Stomach (tissue), 9 donors: Measurements from ENCODE around the gene SDR42E1. TPM values are rescaled to one million over a fixed set of nuclear protein-coding genes. Genes with fewer than 3 reads are reported as not detected.

Experiments
- DNase-seq, 2 donors: peaks; one replicate each; pipeline versions ENCODE4 v3.0.0 to v3.0.0-alpha.2; 2013 to 2019
- H3K27ac ChIP-seq, 5 donors: fragments of 200-600 bp in 4 of 5; sonication (generic) in 4 of 5; one replicate each; pipeline ENCODE4 v1.5.1; 2013 to 2019; ENCODE audit warnings: mild to moderate bottlenecking in 1 of 5, moderate library complexity in 1 of 5
- H3K27me3 ChIP-seq, 3 donors: fragments of 200-600 bp; sonication (generic); one replicate each; pipeline ENCODE4 v1.5.1; 2017 to 2019; ENCODE audit warnings: mixed run types in 1 of 3
- H3K36me3 ChIP-seq, 4 donors: fragments of 200-600 bp; sonication (generic); 1 replicate in 3 of 4; 2 replicates in 1 of 4; pipeline ENCODE4 v1.5.1; 2016 to 2019
- H3K4me1 ChIP-seq, 4 donors: fragments of 200-600 bp; sonication (generic); one replicate each; pipeline ENCODE4 v1.5.1; 2016 to 2019
- H3K4me3 ChIP-seq, 4 donors: fragments of 200-600 bp; sonication (generic) in 3 of 4; one replicate each; pipeline ENCODE4 v1.5.1; 2016 to 2019; ENCODE audit warnings: mild to moderate bottlenecking in 1 of 4
- H3K9me3 ChIP-seq, 4 donors: fragments of 200-600 bp; sonication (generic); one replicate each; pipeline ENCODE4 v1.5.1; 2016 to 2019
- EP300 ChIP-seq: sonication (generic); formaldehyde crosslinking; IDR thresholded peaks from one replicate; pipeline ENCODE4 v1.6.1; 2017; ENCODE audit warnings: antibody characterized with exemption
- POLR2A ChIP-seq, 4 donors: fragments of 450-650 bp; IDR thresholded peaks; one replicate each; pipeline ENCODE4 v1.6.1; 2016; ENCODE audit warnings: antibody characterized with exemption in 4 of 4, control low read depth in 2 of 4, mild to moderate bottlenecking in 1 of 4, moderate library complexity in 1 of 4
- POLR2AphosphoS5 ChIP-seq, 3 donors: sonication (generic); formaldehyde crosslinking; IDR thresholded peaks; one replicate each; pipeline ENCODE4 v1.6.1; 2016; ENCODE audit warnings: antibody characterized with exemption in 3 of 3
- WGBS, 5 donors: extraction: QIAGEN DNeasy Blood & Tissue Kit in 3 of 5; methylation state at CpG; one replicate each; pipeline versions ENCODE4 v1.1.5 to v1.1.7; 2013 to 2018; 5-methylcytosine and 5-hydroxymethylcytosine counted together
- intact Hi-C: fragments of 100-400 bp; cut with DNase I; formaldehyde crosslinking; loops from one replicate; pipeline ENCODE4 v1.15.1; 2023; ENCODE audit warnings: low total_unique reads
- polyA plus RNA-seq, 3 donors: library from polyadenylated mRNA; stranded (reverse); fragments of 200-250 nt; gene quantifications; one replicate each; pipeline ENCODE4 v1.2.3, GENCODE V29; 2013
- total RNA-seq, 5 donors: library from RNA; depleted of rRNA; stranded (reverse); fragments of >200 nt; gene quantifications; one replicate each; pipeline versions ENCODE4 v1.1.0 to v1.2.3, GENCODE V29; 2014 to 2016
- TF ChIP-seq, protein P1 (sequence below), 7 experiments: fragments of 450-650 bp in 4 of 7; fragments of 200-600 bp in 3 of 7; sonication (generic) in 3 of 7; IDR thresholded peaks; one replicate each; pipeline ENCODE4 v1.5.1; 2016 to 2019; ENCODE audit warnings: antibody characterized with exemption in 7 of 7, control low read depth in 2 of 7, mild to moderate bottlenecking in 1 of 7
- donor health status: healthy with polysubstance abuse.
- donor health status: Bipolar disorder and iron deficiency.
- donor health status: healthy.

Gene SDR42E1
- total and polyA plus RNA-seq, 8 donors, result 0.58 to 7.9 (median 2.3) TPM; not detected in 1

DNA sequence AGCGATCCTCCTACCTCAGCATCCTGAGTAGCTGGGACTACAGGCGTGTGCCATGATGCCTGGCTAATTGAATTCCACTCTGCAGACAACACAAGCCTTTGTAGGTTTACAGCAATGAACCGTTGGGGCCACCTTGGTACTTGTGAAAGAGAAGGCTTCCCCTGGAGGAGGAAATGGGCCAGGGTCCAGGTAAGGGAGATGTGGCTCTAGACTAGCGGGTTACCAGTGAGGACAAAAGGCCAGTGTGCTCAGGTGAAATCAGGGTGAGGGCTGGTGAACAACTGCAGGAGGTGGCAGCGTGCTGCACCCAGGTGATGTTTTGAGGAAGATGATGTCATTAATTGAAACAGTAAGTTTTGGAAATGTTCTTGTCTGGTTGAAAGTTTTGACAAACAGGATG is 6.7 kb downstream of the SDR42E1 start:
- Histone ChIP-seq H3K36me3 (peaks cover 6 to 23% (median 14%) of the 10 kb centered on the region in 4 donors), H3K9me3 (peaks cover 5 to 14% (median 11%) of the 10 kb centered on the region in 4 donors), H3K4me3 (no peak overlapping the region), H3K27ac (no peak overlapping the region), H3K4me1 (no peaks in the 10 kb centered on the region), H3K27me3 (no peaks in the 10 kb centered on the region)
- intact Hi-C loops, result no loop called here
- 84 to 94% (median 90%) methylated on average over 5 of the region's 5 CpGs for WGBS, 5 donors
- TF ChIP-seq POLR2AphosphoS5 (IDR thresholded peaks at IDR 0.05), result no peak
- TF ChIP-seq POLR2A (IDR thresholded peaks at IDR 0.05), result no peak
- TF ChIP-seq, protein P1, sequence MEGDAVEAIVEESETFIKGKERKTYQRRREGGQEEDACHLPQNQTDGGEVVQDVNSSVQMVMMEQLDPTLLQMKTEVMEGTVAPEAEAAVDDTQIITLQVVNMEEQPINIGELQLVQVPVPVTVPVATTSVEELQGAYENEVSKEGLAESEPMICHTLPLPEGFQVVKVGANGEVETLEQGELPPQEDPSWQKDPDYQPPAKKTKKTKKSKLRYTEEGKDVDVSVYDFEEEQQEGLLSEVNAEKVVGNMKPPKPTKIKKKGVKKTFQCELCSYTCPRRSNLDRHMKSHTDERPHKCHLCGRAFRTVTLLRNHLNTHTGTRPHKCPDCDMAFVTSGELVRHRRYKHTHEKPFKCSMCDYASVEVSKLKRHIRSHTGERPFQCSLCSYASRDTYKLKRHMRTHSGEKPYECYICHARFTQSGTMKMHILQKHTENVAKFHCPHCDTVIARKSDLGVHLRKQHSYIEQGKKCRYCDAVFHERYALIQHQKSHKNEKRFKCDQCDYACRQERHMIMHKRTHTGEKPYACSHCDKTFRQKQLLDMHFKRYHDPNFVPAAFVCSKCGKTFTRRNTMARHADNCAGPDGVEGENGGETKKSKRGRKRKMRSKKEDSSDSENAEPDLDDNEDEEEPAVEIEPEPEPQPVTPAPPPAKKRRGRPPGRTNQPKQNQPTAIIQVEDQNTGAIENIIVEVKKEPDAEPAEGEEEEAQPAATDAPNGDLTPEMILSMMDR (IDR thresholded peaks at IDR 0.05), result no peak
- no peak for TF ChIP-seq EP300
- no peak for DNase-seq

DNA sequence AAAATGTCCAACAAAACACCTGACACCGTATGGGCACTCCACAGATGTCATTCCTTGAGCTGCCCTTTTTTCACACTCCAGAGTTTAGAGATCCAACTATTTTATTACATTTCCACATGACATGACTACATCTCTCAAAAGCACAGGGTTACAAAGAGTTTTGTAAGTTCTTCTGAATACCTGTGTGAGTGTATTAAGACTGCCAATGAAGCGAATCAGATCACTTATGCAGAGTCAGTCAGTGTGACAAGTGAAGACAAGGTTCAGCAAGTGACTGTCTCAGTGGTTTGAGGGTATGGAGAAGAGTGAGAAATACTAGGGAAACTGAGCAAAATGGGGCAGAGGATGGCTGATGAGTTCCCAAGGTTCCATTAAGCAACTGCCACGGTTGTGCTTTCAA is 8.4 kb downstream of the SDR42E1 start:
- 83 to 97% (median 91%) methylated on average over 3 of the region's 3 CpGs for WGBS, 5 donors
- Histone ChIP-seq H3K4me3 (no peak overlapping the region), H3K27ac (no peak overlapping the region), H3K4me1 (peaks cover 0 to 4% (median under 1%) of the 10 kb centered on the region in 4 donors), H3K9me3 (no peaks in the 10 kb centered on the region), H3K36me3 (peaks cover 9 to 23% (median 21%) of the 10 kb centered on the region in 4 donors), H3K27me3 (no peaks in the 10 kb centered on the region)
- DNase-seq, result no peak
- TF ChIP-seq POLR2AphosphoS5 (IDR thresholded peaks at IDR 0.05) (no peak), EP300 (no peak), POLR2A (IDR thresholded peaks at IDR 0.05) (no peak)
- TF ChIP-seq, protein P1 (IDR thresholded peaks at IDR 0.05), result no peak
- intact Hi-C loops, result no loop called here

DNA sequence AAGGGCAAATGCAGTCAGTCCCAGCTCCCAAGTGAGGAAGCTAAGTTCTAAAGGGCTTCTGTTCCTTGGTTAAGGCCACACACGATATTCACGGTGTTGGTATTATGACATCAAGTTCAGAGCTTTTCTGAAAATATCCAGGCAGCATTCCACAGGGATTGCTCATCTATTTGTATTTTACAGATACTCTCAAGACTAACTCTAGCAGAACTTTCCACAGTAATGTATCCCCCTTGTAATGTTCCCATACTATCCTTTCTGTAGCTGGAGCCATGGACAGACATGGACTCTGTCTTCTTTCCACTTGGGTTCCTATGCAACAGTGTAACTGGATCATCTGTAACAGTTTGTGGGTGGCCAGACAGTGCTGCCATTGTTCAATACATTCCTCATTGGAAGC is 13.5 kb downstream of the SDR42E1 start:
- H3K27me3 ChIP-seq, result no peaks in the 10 kb centered on the region
- peak in 1 of 2 donors; percentile 64 for DNase-seq
- H3K9me3 ChIP-seq, result no peaks in the 10 kb centered on the region
- peaks cover 9 to 29% (median 17%) of the 10 kb centered on the region in 4 donors for H3K36me3 ChIP-seq
- intact Hi-C loops, result no loop called here
- 18 to 70% (median 56%) methylated on average over 2 of the region's 2 CpGs for WGBS, 5 donors
- no peak overlapping the region for H3K4me3 ChIP-seq
- peaks cover 0 to 25% (median 10%) of the 10 kb centered on the region in 4 donors for H3K4me1 ChIP-seq
- no peak for TF ChIP-seq EP300
- TF ChIP-seq POLR2AphosphoS5 (IDR thresholded peaks at IDR 0.05), result peak in 1 of 3 donors; percentile 30
- peak overlapping the region in 4 of 5 donors; percentile 20 to 61 (median 52) for H3K27ac ChIP-seq

DNA sequence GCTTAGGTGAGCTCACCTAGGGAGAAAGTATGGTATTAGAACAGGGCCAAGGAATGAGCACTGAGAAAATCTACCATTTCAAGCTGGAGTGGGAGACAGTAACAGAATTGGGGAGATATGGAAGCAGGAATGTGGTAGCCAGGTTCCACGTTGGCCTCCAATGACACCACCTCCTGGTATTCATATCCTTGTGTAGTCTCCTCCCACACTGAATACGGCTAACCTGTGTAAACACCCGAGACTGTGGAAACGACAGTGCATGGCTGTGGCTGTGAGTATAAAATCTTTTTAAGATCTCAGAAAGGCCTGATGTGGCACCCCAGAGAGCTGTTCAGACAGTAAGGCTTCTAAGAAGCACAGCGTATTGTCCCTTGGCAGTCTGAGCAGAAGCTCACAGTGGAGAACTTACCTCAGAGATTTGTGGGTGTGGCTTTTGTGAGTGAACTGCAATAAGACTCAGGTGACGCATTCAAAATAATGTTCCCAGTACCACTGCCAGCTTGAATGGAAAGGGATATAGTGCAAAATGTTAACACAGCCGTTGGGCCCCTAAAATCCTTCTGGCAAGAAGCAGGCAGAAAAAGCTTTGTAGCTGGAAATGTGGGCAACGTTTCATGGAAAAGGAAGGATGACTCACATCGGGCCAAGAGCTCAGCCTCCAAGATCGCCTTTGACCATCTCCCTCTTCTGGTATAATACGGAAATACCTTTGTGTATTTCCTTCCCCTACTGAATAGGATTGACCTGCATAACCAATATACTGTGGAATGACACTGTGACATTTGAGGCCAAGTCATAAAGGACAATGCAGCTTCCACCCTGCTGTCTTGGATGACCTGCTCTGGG is 14.4 kb downstream of the SDR42E1 start:
- Histone ChIP-seq H3K27me3 (no peaks in the 10 kb centered on the region), H3K9me3 (no peaks in the 10 kb centered on the region), H3K4me1 (peaks cover 0 to 25% (median 10%) of the 10 kb centered on the region in 4 donors), H3K27ac (peak overlapping the region; percentile 13 to 61 (median 51)), H3K36me3 (peaks cover 9 to 29% (median 17%) of the 10 kb centered on the region in 4 donors), H3K4me3 (no peak overlapping the region)
- peak in 1 of 2 donors; percentile 68 for DNase-seq
- no peak for TF ChIP-seq POLR2AphosphoS5 (IDR thresholded peaks at IDR 0.05)
- TF ChIP-seq, protein P1 (IDR thresholded peaks at IDR 0.05), result peak in 2 of 7 experiments; percentile 10 to 32
- WGBS, 5 donors, result 54 to 69% (median 64%) methylated on average over 11 of the region's 11 CpGs
- intact Hi-C loops, result no loop called here

DNA sequence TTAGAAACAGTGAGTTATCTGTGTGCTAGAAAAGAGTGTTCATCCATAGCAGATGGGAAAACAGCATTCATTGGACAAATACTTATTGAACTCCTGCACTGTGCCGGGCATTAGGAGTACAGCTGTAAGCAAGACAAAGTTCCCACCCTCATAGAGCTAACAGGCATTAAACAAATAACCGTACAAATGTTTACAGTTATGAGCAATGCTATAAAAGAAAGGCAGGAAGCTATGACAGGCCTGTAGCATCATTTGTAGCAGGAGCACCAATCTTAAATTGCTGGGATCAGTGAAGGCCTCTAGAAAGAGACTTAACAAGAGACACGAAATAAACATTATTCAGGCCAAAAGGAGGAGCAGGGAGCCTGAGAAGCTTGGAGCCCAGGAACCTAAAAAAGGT is 15.6 kb downstream of the SDR42E1 start:
- peak overlapping the region in 2 of 5 donors; percentile 48 to 61 for H3K27ac ChIP-seq
- 50 to 61% (median 56%) methylated on average over 3 of the region's 3 CpGs for WGBS, 5 donors
- no peaks in the 10 kb centered on the region for H3K9me3 ChIP-seq
- H3K36me3 ChIP-seq, result peaks cover 9 to 29% (median 16%) of the 10 kb centered on the region in 4 donors
- no peak overlapping the region for H3K4me3 ChIP-seq
- intact Hi-C loops, result no loop called here
- DNase-seq, result no peak
- TF ChIP-seq POLR2A (IDR thresholded peaks at IDR 0.05), result no peak
- TF ChIP-seq EP300, result no peak
- no peak for TF ChIP-seq POLR2AphosphoS5 (IDR thresholded peaks at IDR 0.05)
- TF ChIP-seq, protein P1 (IDR thresholded peaks at IDR 0.05), result no peak
- H3K27me3 ChIP-seq, result no peaks in the 10 kb centered on the region
- H3K4me1 ChIP-seq, result peaks cover 0 to 25% (median 10%) of the 10 kb centered on the region in 4 donors
